ENCODE data around the gene KRT26. TPM values are rescaled to one million over a fixed set of nuclear protein-coding genes. Genes with fewer than 3 reads are reported as not detected.

The KRT26 gene
- total and polyA plus RNA-seq, 2 of the 13 experiments (the other 11 are each of a cell fraction or from before 2014, with no cell fraction given), result not detected

- TF ChIP-seq ZBTB2 (CRISPR knock-in tag; IDR thresholded peaks at IDR 0.05; ENCODE audit: low read depth) (peak; percentile 99), ZNF788 (CRISPR knock-in tag; IDR thresholded peaks at IDR 0.05; ENCODE audit: borderline replicate concordance) (peak; percentile 38; the same call in 1 of the 2 replicates), HHEX (CRISPR knock-in tag; IDR thresholded peaks at IDR 0.05) (no peak), ZBTB40 (IDR thresholded peaks at IDR 0.05) (no peak), ZBTB40 (CRISPR knock-in tag; IDR thresholded peaks at IDR 0.05) (no peak), ZNF224 (CRISPR knock-in tag; IDR thresholded peaks at IDR 0.05) (0 out of 2 replicates have a peak, but pooled peaks have one; percentile 61), ISL2 (CRISPR knock-in tag; IDR thresholded peaks at IDR 0.05) (no peak), ZNF816 (CRISPR knock-in tag; IDR thresholded peaks at IDR 0.05; ENCODE audit: borderline replicate concordance) (0 out of 2 replicates have a peak, but pooled peaks have one; percentile 57), ZSCAN29 (CRISPR knock-in tag; conservative IDR thresholded peaks at IDR 0.05) (no peak), ZNF441 (CRISPR knock-in tag; IDR thresholded peaks at IDR 0.05; ENCODE audit: borderline replicate concordance) (peak; percentile 37; the same call in 1 of the 2 replicates), NBN (conservative IDR thresholded peaks at IDR 0.05) (no peak), ZNF20 (CRISPR knock-in tag; IDR thresholded peaks at IDR 0.05) (no peak), HOXA3 (CRISPR knock-in tag; IDR thresholded peaks at IDR 0.05) (peak; percentile 83), KAT7 (CRISPR knock-in tag; IDR thresholded peaks at IDR 0.05; ENCODE audit: borderline replicate concordance) (peak; percentile 50; the same call in 1 of the 2 replicates), ZNF558 (CRISPR knock-in tag; IDR thresholded peaks at IDR 0.05; ENCODE audit: borderline replicate concordance) (peak; percentile 53; the same call in 1 of the 2 replicates), POLR2A (IDR thresholded peaks at IDR 0.05; ENCODE audit: insufficient read depth in 1 of 2, low read depth in 2 of 2, low read length in 2 of 2) (peak; percentile 72 to 76), HDAC6 (IDR thresholded peaks at IDR 0.05; ENCODE audit: low read depth, low read length) (no peak)
- TF ChIP-seq, protein P1, sequence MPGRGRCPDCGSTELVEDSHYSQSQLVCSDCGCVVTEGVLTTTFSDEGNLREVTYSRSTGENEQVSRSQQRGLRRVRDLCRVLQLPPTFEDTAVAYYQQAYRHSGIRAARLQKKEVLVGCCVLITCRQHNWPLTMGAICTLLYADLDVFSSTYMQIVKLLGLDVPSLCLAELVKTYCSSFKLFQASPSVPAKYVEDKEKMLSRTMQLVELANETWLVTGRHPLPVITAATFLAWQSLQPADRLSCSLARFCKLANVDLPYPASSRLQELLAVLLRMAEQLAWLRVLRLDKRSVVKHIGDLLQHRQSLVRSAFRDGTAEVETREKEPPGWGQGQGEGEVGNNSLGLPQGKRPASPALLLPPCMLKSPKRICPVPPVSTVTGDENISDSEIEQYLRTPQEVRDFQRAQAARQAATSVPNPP (CRISPR knock-in tag; IDR thresholded peaks at IDR 0.05), result peak; percentile 63; the same call in 1 of the 2 replicates
These were observed 46.9 kb upstream of the KRT26 start (continued) for GRCh38 chr17:40818733-40819527.
